Smooth muscle cell (in vitro differentiated cells): ENCODE results near the gene CMTR1. TPM values are rescaled to one million over a fixed set of nuclear protein-coding genes. Genes with fewer than 3 reads are reported as not detected.

Experiments used
- DNase-seq: peaks from one replicate; lab custom pipeline; 2025; ENCODE audit not compliant: unreplicated experiment; lab: John Stamatoyannopoulos, UW
- H2AFZ ChIP-seq: fragments of 200-600 bp; sonication (generic); 2 replicates; pipeline ENCODE4 v1.6.0; 2016; ENCODE audit warnings: antibody characterized with exemption, low read depth, mild to moderate bottlenecking
- H3F3A ChIP-seq: fragments of 200-600 bp; sonication (generic); 2 replicates; pipeline ENCODE4 v1.6.0; 2017; ENCODE audit warnings: antibody characterized with exemption, low read depth
- H3K27ac ChIP-seq: fragments of 200-600 bp; sonication (generic); 2 replicates; pipeline ENCODE4 v1.5.1; 2016; ENCODE audit warnings: low read depth, mild to moderate bottlenecking
- H3K27me3 ChIP-seq: fragments of 200-600 bp; sonication (generic); 2 replicates; pipeline ENCODE4 v1.6.1; 2016; ENCODE audit warnings: low read depth, mild to moderate bottlenecking
- H3K36me3 ChIP-seq: fragments of 200-600 bp; sonication (generic); 2 replicates; pipeline ENCODE4 v1.5.1; 2016; ENCODE audit warnings: low read depth
- H3K4me1 ChIP-seq: fragments of 200-600 bp; sonication (generic); 2 replicates; pipeline ENCODE4 v1.5.1; 2016; ENCODE audit warnings: low read depth
- H3K4me2 ChIP-seq: fragments of 200-600 bp; sonication (generic); 2 replicates; pipeline ENCODE4 v1.6.0; 2016; ENCODE audit warnings: mild to moderate bottlenecking
- H3K4me3 ChIP-seq: fragments of 200-600 bp; sonication (generic); 2 replicates; pipeline ENCODE4 v1.5.1; 2016; ENCODE audit warnings: mild to moderate bottlenecking
- H3K79me2 ChIP-seq: fragments of 200-600 bp; sonication (generic); 2 replicates; pipeline ENCODE4 v1.6.0; 2016; ENCODE audit warnings: low read depth, mild to moderate bottlenecking
- H3K9ac ChIP-seq: fragments of 200-600 bp; sonication (generic); 2 replicates; pipeline ENCODE4 v1.6.0; 2016; ENCODE audit warnings: low read depth
- H3K9me3 ChIP-seq: fragments of 200-600 bp; sonication (generic); replicated peaks from 2 replicates; pipeline ENCODE4 v1.5.1; 2016; ENCODE audit warnings: low read depth
- H4K20me1 ChIP-seq: fragments of 200-600 bp; sonication (generic); 2 replicates; pipeline ENCODE4 v1.6.0; 2016; ENCODE audit warnings: low read depth
- CTCF ChIP-seq: fragments of 200-600 bp; sonication (generic); IDR thresholded peaks from 2 replicates; pipeline ENCODE4 v1.5.1; 2017; ENCODE audit warnings: borderline replicate concordance, mild to moderate bottlenecking, antibody characterized with exemption; ENCODE audit not compliant: insufficient read depth, poor library complexity, severe bottlenecking
- WGBS: methylation state at CpG from one replicate; pipeline ENCODE4 v1.1.7; 2016; ENCODE audit warnings: low lambda C conversion rate; 5-methylcytosine and 5-hydroxymethylcytosine counted together
- polyA plus RNA-seq: library from polyadenylated mRNA; unstranded; fragments of >200 nt; fragmentation: Nextera tagmentation; extraction: Ambion mirVana; gene quantifications from 2 replicates; pipeline ENCODE4 v1.2.1, GENCODE V29; 2016
- total RNA-seq: library from RNA; depleted of rRNA; stranded (reverse); fragments of >200 nt; gene quantifications from 2 replicates; pipeline ENCODE4 v1.2.3, GENCODE V29; 2014

Gene CMTR1
- total and polyA plus RNA-seq, 2 experiments from 2014 or later: 19.3 to 20.0 TPM

GRCh38 chr6:37449984-37450383 lies 17.0 kb downstream of the CMTR1 start:
- no peak for DNase-seq
- Histone ChIP-seq H3K4me1 (no peaks in the 10 kb centered on the region), H4K20me1 (no peaks in the 10 kb centered on the region), H3K27ac (no peak overlapping the region), H3K27me3 (no peaks in the 10 kb centered on the region), H3K9ac (no peak overlapping the region), H3F3A (no peaks in the 10 kb centered on the region), H2AFZ (no peak overlapping the region), H3K79me2 (no peaks in the 10 kb centered on the region), H3K9me3 (no peaks in the 10 kb centered on the region), H3K4me2 (no peak overlapping the region), H3K36me3 (peaks cover 16% of the 10 kb centered on the region), H3K4me3 (no peak overlapping the region)
- no peak for TF ChIP-seq CTCF
- 96% methylated on average over 4 of the region's 4 CpGs for WGBS

- H3K27ac ChIP-seq: peak overlapping the region; percentile 13
- TF ChIP-seq CTCF: no peak
- peaks cover 2% of the 10 kb centered on the region for H4K20me1 ChIP-seq
- H3K27me3 ChIP-seq: no peaks in the 10 kb centered on the region
- H3K9ac ChIP-seq: no peak overlapping the region
- H3K79me2 ChIP-seq: no peaks in the 10 kb centered on the region
- no peaks in the 10 kb centered on the region for H3K9me3 ChIP-seq
- H3K4me2 ChIP-seq: no peak overlapping the region
- no peak overlapping the region for H2AFZ ChIP-seq
- DNase-seq: no peak
- no peak overlapping the region for H3K4me3 ChIP-seq
- H3F3A ChIP-seq: no peaks in the 10 kb centered on the region
- no peaks in the 10 kb centered on the region for H3K4me1 ChIP-seq
- 45% methylated on average over 2 of the region's 2 CpGs for WGBS
- H3K36me3 ChIP-seq: peaks cover 12% of the 10 kb centered on the region
Observed at GRCh38 chr6:37451441-37452193, 18.6 kb downstream of the CMTR1 start.

- Histone ChIP-seq H4K20me1 (peaks cover 3% of the 10 kb centered on the region), H3K9me3 (no peaks in the 10 kb centered on the region), H3K4me3 (no peak overlapping the region), H3K36me3 (peaks cover 6% of the 10 kb centered on the region), H3K79me2 (no peaks in the 10 kb centered on the region), H3K27ac (no peak overlapping the region), H3K9ac (no peak overlapping the region), H3K4me1 (no peaks in the 10 kb centered on the region), H3F3A (no peaks in the 10 kb centered on the region), H3K27me3 (no peaks in the 10 kb centered on the region), H3K4me2 (no peak overlapping the region), H2AFZ (no peak overlapping the region)
- 96% methylated on average over 3 of the region's 3 CpGs for WGBS
- no peak for DNase-seq
- TF ChIP-seq CTCF: no peak
Observed at GRCh38 chr6:37452522-37452921, 19.5 kb downstream of the CMTR1 start.
